Esophagus squamous epithelium (tissue), 4 donors: ENCODE measurements around the gene CARD11.

Experiments
- POLR2A ChIP-seq, 4 donors: fragments of 450-650 bp; IDR thresholded peaks; one replicate each; pipeline ENCODE4 v1.6.1; 2017; ENCODE audit warnings: antibody characterized with exemption in 4 of 4, mild to moderate bottlenecking in 4 of 4, moderate library complexity in 3 of 4
- TF ChIP-seq, protein P1 (sequence below), 6 experiments: fragments of 450-650 bp in 4 of 6; fragments of 200-600 bp in 2 of 6; sonication (generic) in 2 of 6; IDR thresholded peaks; one replicate each; pipeline ENCODE4 v1.5.1; 2016 to 2019; ENCODE audit warnings: antibody characterized with exemption in 6 of 6, mild to moderate bottlenecking in 4 of 6, moderate library complexity in 4 of 6

DNA sequence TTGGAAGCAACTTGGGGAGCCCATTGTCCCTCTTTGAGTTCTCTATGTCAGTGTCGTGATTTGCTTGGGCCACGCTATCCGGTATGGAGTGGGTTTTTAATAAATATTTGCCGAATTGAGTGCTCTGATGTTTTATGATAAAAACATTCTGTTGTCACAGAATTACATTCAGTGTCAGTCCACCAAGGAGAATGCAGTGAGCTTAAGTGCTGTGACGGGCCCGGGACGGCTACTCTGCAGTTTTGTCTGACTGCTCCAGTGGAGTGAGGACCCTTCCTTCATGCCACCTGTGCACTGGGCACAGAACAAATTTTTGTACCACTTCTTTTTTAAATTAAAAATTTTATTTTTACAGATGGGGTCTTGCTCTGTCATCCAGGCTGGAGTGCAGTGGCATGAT is 76.0 kb downstream of the CARD11 start:
- TF ChIP-seq, protein P1, sequence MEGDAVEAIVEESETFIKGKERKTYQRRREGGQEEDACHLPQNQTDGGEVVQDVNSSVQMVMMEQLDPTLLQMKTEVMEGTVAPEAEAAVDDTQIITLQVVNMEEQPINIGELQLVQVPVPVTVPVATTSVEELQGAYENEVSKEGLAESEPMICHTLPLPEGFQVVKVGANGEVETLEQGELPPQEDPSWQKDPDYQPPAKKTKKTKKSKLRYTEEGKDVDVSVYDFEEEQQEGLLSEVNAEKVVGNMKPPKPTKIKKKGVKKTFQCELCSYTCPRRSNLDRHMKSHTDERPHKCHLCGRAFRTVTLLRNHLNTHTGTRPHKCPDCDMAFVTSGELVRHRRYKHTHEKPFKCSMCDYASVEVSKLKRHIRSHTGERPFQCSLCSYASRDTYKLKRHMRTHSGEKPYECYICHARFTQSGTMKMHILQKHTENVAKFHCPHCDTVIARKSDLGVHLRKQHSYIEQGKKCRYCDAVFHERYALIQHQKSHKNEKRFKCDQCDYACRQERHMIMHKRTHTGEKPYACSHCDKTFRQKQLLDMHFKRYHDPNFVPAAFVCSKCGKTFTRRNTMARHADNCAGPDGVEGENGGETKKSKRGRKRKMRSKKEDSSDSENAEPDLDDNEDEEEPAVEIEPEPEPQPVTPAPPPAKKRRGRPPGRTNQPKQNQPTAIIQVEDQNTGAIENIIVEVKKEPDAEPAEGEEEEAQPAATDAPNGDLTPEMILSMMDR (IDR thresholded peaks at IDR 0.05), result no peak
- no peak for TF ChIP-seq POLR2A (IDR thresholded peaks at IDR 0.05)
